ENCODE measurements around the gene PPP6R1. TPM values are rescaled to one million over a fixed set of nuclear protein-coding genes. Genes with fewer than 3 reads are reported as not detected.

PPP6R1 gene
- total RNA-seq, 1 experiment from 2014 or later = 96.7 TPM

DNA sequence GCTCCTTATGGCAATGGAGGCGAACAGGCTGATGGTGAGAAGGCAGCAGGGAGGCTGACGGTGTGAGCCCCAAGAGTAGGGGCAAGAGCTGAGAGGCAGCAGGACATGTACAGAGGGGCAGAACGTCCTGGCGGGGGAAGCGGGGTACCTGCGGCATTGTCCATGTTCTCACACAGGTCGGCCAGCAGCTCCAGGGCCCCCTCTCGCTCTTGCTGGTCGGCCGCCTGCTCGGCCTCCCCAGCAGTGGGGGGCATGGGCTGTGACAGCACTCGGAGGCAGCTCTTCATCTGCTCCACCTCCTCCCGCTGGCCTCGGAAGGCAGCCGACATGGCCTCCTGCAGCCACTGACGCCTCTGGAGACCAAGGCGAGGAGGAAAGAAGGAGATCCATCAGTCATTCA is 18.7 kb upstream of the PPP6R1 start (continued):
- TF ChIP-seq, protein P1, sequence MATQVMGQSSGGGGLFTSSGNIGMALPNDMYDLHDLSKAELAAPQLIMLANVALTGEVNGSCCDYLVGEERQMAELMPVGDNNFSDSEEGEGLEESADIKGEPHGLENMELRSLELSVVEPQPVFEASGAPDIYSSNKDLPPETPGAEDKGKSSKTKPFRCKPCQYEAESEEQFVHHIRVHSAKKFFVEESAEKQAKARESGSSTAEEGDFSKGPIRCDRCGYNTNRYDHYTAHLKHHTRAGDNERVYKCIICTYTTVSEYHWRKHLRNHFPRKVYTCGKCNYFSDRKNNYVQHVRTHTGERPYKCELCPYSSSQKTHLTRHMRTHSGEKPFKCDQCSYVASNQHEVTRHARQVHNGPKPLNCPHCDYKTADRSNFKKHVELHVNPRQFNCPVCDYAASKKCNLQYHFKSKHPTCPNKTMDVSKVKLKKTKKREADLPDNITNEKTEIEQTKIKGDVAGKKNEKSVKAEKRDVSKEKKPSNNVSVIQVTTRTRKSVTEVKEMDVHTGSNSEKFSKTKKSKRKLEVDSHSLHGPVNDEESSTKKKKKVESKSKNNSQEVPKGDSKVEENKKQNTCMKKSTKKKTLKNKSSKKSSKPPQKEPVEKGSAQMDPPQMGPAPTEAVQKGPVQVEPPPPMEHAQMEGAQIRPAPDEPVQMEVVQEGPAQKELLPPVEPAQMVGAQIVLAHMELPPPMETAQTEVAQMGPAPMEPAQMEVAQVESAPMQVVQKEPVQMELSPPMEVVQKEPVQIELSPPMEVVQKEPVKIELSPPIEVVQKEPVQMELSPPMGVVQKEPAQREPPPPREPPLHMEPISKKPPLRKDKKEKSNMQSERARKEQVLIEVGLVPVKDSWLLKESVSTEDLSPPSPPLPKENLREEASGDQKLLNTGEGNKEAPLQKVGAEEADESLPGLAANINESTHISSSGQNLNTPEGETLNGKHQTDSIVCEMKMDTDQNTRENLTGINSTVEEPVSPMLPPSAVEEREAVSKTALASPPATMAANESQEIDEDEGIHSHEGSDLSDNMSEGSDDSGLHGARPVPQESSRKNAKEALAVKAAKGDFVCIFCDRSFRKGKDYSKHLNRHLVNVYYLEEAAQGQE (IDR thresholded peaks at IDR 0.05; ENCODE audit: low read depth) = no peak
- TF ChIP-seq EZH2 (IDR thresholded peaks at IDR 0.05) = no peak
- TF ChIP-seq POLR2A (IDR thresholded peaks at IDR 0.05; ENCODE audit: borderline replicate concordance, extremely low read depth, insufficient read depth, insufficient read length) = no peak

- ChIA-PET POLR2A (no interaction called here), CTCF (no interaction called here), RAD21 (ENCODE audit: low non-redundant PET in 1 of 2, low total read pairs in 2 of 2, uncharacterized antibody in 2 of 2, unreplicated experiment in 2 of 2) (no interaction called here)
- no peak overlapping the region for H3K4me3 ChIP-seq (replicated peaks in 1 of 2; ENCODE audit: low read depth in 1 of 2, low read length in 2 of 2)
- no peak overlapping the region; the same call in 1 of the 2 replicates for H3K27ac ChIP-seq (ENCODE audit: low read depth, low read length)
- H3K79me2 ChIP-seq (ENCODE audit: insufficient read depth, low read length) = peaks cover 13% of the 10 kb centered on the region
- TF ChIP-seq RAD21 (IDR thresholded peaks at IDR 0.05; ENCODE audit: low read depth) (no peak), ZBTB33 (IDR thresholded peaks at IDR 0.05; ENCODE audit: extremely low read depth, insufficient replicate concordance, low read length) (no peak), FOSL1 (IDR thresholded peaks at IDR 0.05; ENCODE audit: low read depth) (no peak), POLR2A (IDR thresholded peaks at IDR 0.05; ENCODE audit: borderline replicate concordance, extremely low read depth, insufficient read depth, insufficient read length) (no peak), MAX (IDR thresholded peaks at IDR 0.05) (no peak), EZH2 (IDR thresholded peaks at IDR 0.05) (no peak)
- TF ChIP-seq, protein P1 (IDR thresholded peaks at IDR 0.05; ENCODE audit: low read depth) = no peak
- no peak for DNase-seq (ENCODE audit: low read depth, low spot score)
- H3K36me3 ChIP-seq (ENCODE audit: control insufficient read depth in 1 of 2, insufficient read depth in 2 of 2, low read length in 2 of 2) = peaks cover 9 to 21% of the 10 kb centered on the region in 2 experiments; a peak in 3 of 4 replicates
- no peak for ATAC-seq
- intact Hi-C loops (cut with micrococcal nuclease) = no loop called here
- H3K9me3 ChIP-seq (ENCODE audit: control insufficient read depth in 1 of 2, insufficient read depth in 1 of 2, low read depth in 1 of 2, low read length in 2 of 2) = no peaks in the 10 kb centered on the region
- no peak overlapping the region for H2AFZ ChIP-seq (ENCODE audit: low read depth, low read length, poor library complexity, severe bottlenecking)
- no peak overlapping the region for H3K4me2 ChIP-seq (ENCODE audit: low read length)
- peaks cover 11 to 18% of the 10 kb centered on the region in 2 experiments for H3K4me1 ChIP-seq (ENCODE audit: control insufficient read depth in 1 of 2, insufficient read depth in 2 of 2, low read length in 2 of 2)
- no TSS peak for BruUV-seq (replicated peaks)
- H3K27me3 ChIP-seq (ENCODE audit: insufficient read depth, low read length) = no peaks in the 10 kb centered on the region
- no peaks in the 10 kb centered on the region for H4K20me1 ChIP-seq (ENCODE audit: insufficient read depth)
- no peaks in the 10 kb centered on the region for H3K9me2 ChIP-seq (ENCODE audit: insufficient read depth)
- no peak overlapping the region for H3K9ac ChIP-seq (ENCODE audit: low read length)
Observed at GRCh38 chr19:55276720-55277430, 18.1 kb upstream of the PPP6R1 start.
